PC-3 (cell line): ENCODE data around the gene ZFP62. TPM values are rescaled to one million over a fixed set of nuclear protein-coding genes. Genes with fewer than 3 reads are reported as not detected.

Experiments used
- ATAC-seq: fragments of 200-7000 bp; cut with Tn5 transposase; 2 replicates; pipeline ENCODE4 v1.9.1; 2020; ENCODE audit warnings: mild to moderate bottlenecking, moderate library complexity
- BruUV-seq: library from RNA; stranded (reverse); fragments of 400-500 nt; replicated peaks from 2 replicates; lab custom pipeline; 2021; lab: Mats Ljungman, UMichigan
- CTCF ChIA-PET: fragments of 300-600 bp; sonication (Branson Sonifier 250); formaldehyde crosslinking; loops from one replicate; lab custom pipeline; 2022; ENCODE audit warnings: antibody characterized with exemption; lab: Charles Lee
- POLR2A ChIA-PET: fragments of 300-600 bp; sonication (Branson Sonifier 250); formaldehyde crosslinking; loops from one replicate; lab custom pipeline; 2022; ENCODE audit warnings: antibody characterized with exemption; ENCODE audit not compliant: unreplicated experiment; lab: Charles Lee
- DNase-seq: peaks from one replicate; pipeline ENCODE4 v3.0.0-alpha.2; 2015
- H2AFZ ChIP-seq: fragments of 300-600 bp; sonication (generic); 2 replicates; pipeline ENCODE4 v1.6.0; 2016; ENCODE audit warnings: antibody characterized with exemption, low read length
- H3F3A ChIP-seq: fragments of 300-600 bp; sonication (generic); one replicate; pipeline ENCODE4 v1.6.0; 2017; ENCODE audit warnings: antibody characterized with exemption, low read length, control low read depth, mild to moderate bottlenecking; ENCODE audit not compliant: unreplicated experiment
- H3K27ac ChIP-seq: fragments of 300-600 bp; sonication (generic); 2 replicates; pipeline ENCODE4 v1.5.1; 2016; ENCODE audit warnings: mild to moderate bottlenecking, low read length
- H3K27me3 ChIP-seq: fragments of 300-600 bp; sonication (generic); 2 replicates; pipeline ENCODE4 v1.6.1; 2016; ENCODE audit warnings: low read length, mixed read lengths
- H3K36me3 ChIP-seq: fragments of 300-600 bp; sonication (generic); 2 replicates; pipeline ENCODE4 v1.6.1; 2016; ENCODE audit warnings: low read depth, mixed run types, low read length, mixed read lengths
- H3K4me1 ChIP-seq: fragments of 300-600 bp; sonication (generic); 2 replicates; pipeline ENCODE4 v1.5.1; 2016; ENCODE audit warnings: low read length; ENCODE audit not compliant: insufficient read depth
- H3K4me2 ChIP-seq: fragments of 300-600 bp; sonication (generic); 2 replicates; pipeline ENCODE4 v1.6.0; 2016; ENCODE audit warnings: low read length
- H3K4me3 ChIP-seq: fragments of 300-600 bp; sonication (generic); 2 replicates; pipeline ENCODE4 v1.5.1; 2016; ENCODE audit warnings: mild to moderate bottlenecking, low read length, mixed read lengths
- H3K79me2 ChIP-seq: fragments of 300-600 bp; sonication (generic); 2 replicates; pipeline ENCODE4 v1.6.1; 2017; ENCODE audit warnings: low read length, mixed read lengths
- H3K9ac ChIP-seq: fragments of 300-600 bp; sonication (generic); 2 replicates; pipeline ENCODE4 v1.6.0; 2016; ENCODE audit warnings: mild to moderate bottlenecking, low read length
- H3K9me2 ChIP-seq: fragments of 300-600 bp; sonication (generic); replicated peaks from 2 replicates; pipeline ENCODE4 v1.6.1; 2016; ENCODE audit warnings: mixed run types, low read length, mixed read lengths
- H3K9me3 ChIP-seq: fragments of 300-600 bp; sonication (generic); 2 replicates; pipeline ENCODE4 v1.6.1; 2016; ENCODE audit warnings: low read length, mixed read lengths
- H4K20me1 ChIP-seq: fragments of 300-600 bp; sonication (generic); 2 replicates; pipeline ENCODE4 v1.6.1; 2016; ENCODE audit warnings: low read length, mixed read lengths
- CTCF ChIP-seq: fragments of 300-600 bp; sonication (generic); conservative IDR thresholded peaks from 2 replicates; pipeline ENCODE4 v1.5.1; 2017; ENCODE audit warnings: antibody characterized with exemption, low read depth, mild to moderate bottlenecking, low read length
- EZH2 ChIP-seq: fragments of 300-600 bp; sonication (generic); IDR thresholded peaks from one replicate; pipeline ENCODE4 v1.6.1; 2017; ENCODE audit warnings: antibody characterized with exemption, mild to moderate bottlenecking, low read length; ENCODE audit not compliant: unreplicated experiment
- EZH2phosphoT487 ChIP-seq: fragments of 300-600 bp; sonication (generic); IDR thresholded peaks from 2 replicates; pipeline ENCODE4 v1.6.1; 2018; ENCODE audit warnings: mild to moderate bottlenecking, antibody characterized with exemption, low read length, borderline replicate concordance
- intact Hi-C: fragments of 100-400 bp; cut with micrococcal nuclease; formaldehyde crosslinking; loops from 2 replicates; pipeline ENCODE4 v1.9.0; 2023
- total RNA-seq: library from RNA; depleted of rRNA; stranded (reverse); fragments of >200 nt; gene quantifications from 2 replicates; pipeline ENCODE4 v1.2.3, GENCODE V29; 2014

ZFP62 gene
- total RNA-seq, 1 experiment from 2014 or later, result 24.3 TPM

GRCh38 chr5:180810959-180811622 lies 50.0 kb downstream of the ZFP62 start:
- Histone ChIP-seq H3K79me2 (peaks cover 42% of the 10 kb centered on the region), H3K36me3 (no peaks in the 10 kb centered on the region), H3K9me3 (no peaks in the 10 kb centered on the region), H3K4me1 (peaks cover 44% of the 10 kb centered on the region), H3K9ac (peak overlapping the region; percentile 85), H3K4me2 (peak overlapping the region; percentile 92), H3K4me3 (peak overlapping the region; percentile 74), H3K9me2 (no peaks in the 10 kb centered on the region), H3F3A (no peaks in the 10 kb centered on the region), H4K20me1 (no peaks in the 10 kb centered on the region), H3K27me3 (no peaks in the 10 kb centered on the region), H3K27ac (peak overlapping the region; percentile 89), H2AFZ (peak overlapping the region; percentile 94)
- ATAC-seq (no peak), DNase-seq (no peak)
- intact Hi-C loops, result loop anchor here (1.0 kb wide), 3 partner anchors 15 to 50 kb away; partner anchors contain the start of gene ZFP62
- no TSS peak for BruUV-seq
- TF ChIP-seq EZH2phosphoT487 (no peak), CTCF (no peak), EZH2 (no peak)
- CTCF ChIA-PET, result no interaction called here
- POLR2A ChIA-PET, result interaction anchor here (0.5 kb wide), 1 partner anchor 15 kb away, joined by 5 read pairs; no protein-coding TSS in a partner anchor

GRCh38 chr5:180810210-180810958 lies 50.7 kb downstream of the ZFP62 start:
- Histone ChIP-seq H3K36me3 (no peaks in the 10 kb centered on the region), H3K4me1 (peaks cover 44% of the 10 kb centered on the region), H3K79me2 (peaks cover 42% of the 10 kb centered on the region), H3K4me2 (peak overlapping the region; percentile 92), H2AFZ (peak overlapping the region; percentile 94), H3K9me3 (no peaks in the 10 kb centered on the region), H3K27ac (peak overlapping the region; percentile 89), H3K9me2 (no peaks in the 10 kb centered on the region), H3K27me3 (no peaks in the 10 kb centered on the region), H3K9ac (peak overlapping the region; percentile 85), H4K20me1 (no peaks in the 10 kb centered on the region), H3K4me3 (peak overlapping the region; percentile 74), H3F3A (no peaks in the 10 kb centered on the region)
- no peak for TF ChIP-seq EZH2
- ChIA-PET POLR2A (interaction anchor here (0.5 kb wide), 2 partner anchors 16 to 40 kb away, joined by 3 to 5 read pairs; no protein-coding TSS in a partner anchor), CTCF (interaction anchor here (0.5 kb wide), 1 partner anchor 50 kb away, joined by 4 read pairs; no protein-coding TSS in a partner anchor)
- DNase-seq (peak; percentile 98), ATAC-seq (peak; percentile 84)
- intact Hi-C loops, result loop anchor here (1.0 kb wide), 3 partner anchors 16 to 51 kb away; partner anchors contain the start of gene ZFP62
- TSS peak; percentile 63 for BruUV-seq
